ENCODE measurements around the gene RECQL5.

The RECQL5 gene

GRCh38 chr17:75666959-75667790 is at the start of gene RECQL5, which contains the start of gene SAP30BP:
Gene RECQL5 (minus strand): TSS chr17:75667154. CDS start chr17:75666557, 597 bp downstream.
Gene SAP30BP (plus strand): TSS chr17:75667338. CDS start chr17:75667373, 35 bp downstream.
- TF ChIP-seq, protein P1, sequence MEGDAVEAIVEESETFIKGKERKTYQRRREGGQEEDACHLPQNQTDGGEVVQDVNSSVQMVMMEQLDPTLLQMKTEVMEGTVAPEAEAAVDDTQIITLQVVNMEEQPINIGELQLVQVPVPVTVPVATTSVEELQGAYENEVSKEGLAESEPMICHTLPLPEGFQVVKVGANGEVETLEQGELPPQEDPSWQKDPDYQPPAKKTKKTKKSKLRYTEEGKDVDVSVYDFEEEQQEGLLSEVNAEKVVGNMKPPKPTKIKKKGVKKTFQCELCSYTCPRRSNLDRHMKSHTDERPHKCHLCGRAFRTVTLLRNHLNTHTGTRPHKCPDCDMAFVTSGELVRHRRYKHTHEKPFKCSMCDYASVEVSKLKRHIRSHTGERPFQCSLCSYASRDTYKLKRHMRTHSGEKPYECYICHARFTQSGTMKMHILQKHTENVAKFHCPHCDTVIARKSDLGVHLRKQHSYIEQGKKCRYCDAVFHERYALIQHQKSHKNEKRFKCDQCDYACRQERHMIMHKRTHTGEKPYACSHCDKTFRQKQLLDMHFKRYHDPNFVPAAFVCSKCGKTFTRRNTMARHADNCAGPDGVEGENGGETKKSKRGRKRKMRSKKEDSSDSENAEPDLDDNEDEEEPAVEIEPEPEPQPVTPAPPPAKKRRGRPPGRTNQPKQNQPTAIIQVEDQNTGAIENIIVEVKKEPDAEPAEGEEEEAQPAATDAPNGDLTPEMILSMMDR (IDR thresholded peaks at IDR 0.05): no peak
- DNase-seq (ENCODE audit: low spot score): peak; percentile 97
- Histone ChIP-seq H3K4me3 (peak within 1 kb of the TSS; percentile 89), H3K27ac (peak within 1 kb of the TSS; percentile 80 to 92)

- no peak overlapping the region for H3K4me3 ChIP-seq
- no peak overlapping the region for H3K27ac ChIP-seq
- TF ChIP-seq, protein P1 (IDR thresholded peaks at IDR 0.05): no peak
- no peak for DNase-seq (ENCODE audit: low spot score)
Observed at GRCh38 chr17:75712446-75712845, 45.5 kb upstream of the RECQL5 start.

GRCh38 chr17:75707079-75707571 is 40.2 kb upstream of the RECQL5 start:
- no peak overlapping the region for H3K4me3 ChIP-seq
- H3K27ac ChIP-seq: peak overlapping the region in 1 of 2 donors; percentile 64
- no peak for DNase-seq (ENCODE audit: low spot score)
- TF ChIP-seq, protein P1 (IDR thresholded peaks at IDR 0.05): no peak

DNA sequence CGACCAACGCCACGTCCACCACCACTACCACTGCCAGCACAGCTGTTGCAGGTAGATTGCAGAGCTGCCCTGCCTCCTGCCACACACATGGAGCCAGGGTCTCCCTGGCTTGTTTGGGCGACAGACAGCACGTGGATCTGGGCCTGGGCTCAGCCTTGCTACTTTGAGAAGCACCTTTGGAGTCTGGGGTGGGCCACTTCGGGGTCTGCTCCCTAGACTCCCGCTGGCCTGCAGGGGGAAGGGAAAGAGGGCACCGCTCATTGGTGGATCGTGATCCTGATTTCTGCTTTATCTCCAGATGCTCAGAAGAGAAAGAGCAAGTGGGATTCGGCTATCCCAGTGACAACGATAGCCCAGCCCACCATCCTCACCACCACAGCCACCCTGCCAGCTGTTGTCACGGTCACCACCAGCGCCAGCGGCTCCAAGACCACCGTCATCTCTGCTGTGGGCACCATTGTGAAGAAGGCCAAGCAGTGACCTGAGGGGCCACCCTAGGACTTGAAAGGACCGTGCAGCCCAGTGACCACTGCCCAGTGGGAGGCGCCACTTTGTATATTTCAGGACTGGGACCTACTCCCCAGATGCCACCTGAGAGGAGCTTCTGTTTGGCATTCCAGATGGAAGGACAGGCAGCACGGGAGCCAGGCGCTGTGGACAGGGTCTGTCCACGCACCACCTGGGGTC is 39.2 kb upstream of the RECQL5 start:
- DNase-seq (ENCODE audit: low spot score): no peak
- H3K27ac ChIP-seq: peak overlapping the region in 1 of 2 donors; percentile 64

GRCh38 chr17:75704963-75705875 is 38.3 kb upstream of the RECQL5 start:
- Histone ChIP-seq H3K4me3 (no peak overlapping the region), H3K27ac (peak overlapping the region in 1 of 2 donors; percentile 11)
- TF ChIP-seq, protein P1 (IDR thresholded peaks at IDR 0.05): no peak
- DNase-seq (ENCODE audit: low spot score): no peak

More for the DNA sequence above, 39.2 kb upstream of the RECQL5 start:
- TF ChIP-seq, protein P1 (IDR thresholded peaks at IDR 0.05): no peak
- H3K4me3 ChIP-seq: no peak overlapping the region

- no peak for DNase-seq (ENCODE audit: low spot score)
- TF ChIP-seq, protein P1 (IDR thresholded peaks at IDR 0.05): no peak
- no peak overlapping the region for H3K27ac ChIP-seq
- no peak overlapping the region for H3K4me3 ChIP-seq
Observed at GRCh38 chr17:75703591-75703990, 36.6 kb upstream of the RECQL5 start.
